Measurements from ENCODE around the gene TBC1D3H.
"Not testable (repeated sequence)": the region's sequence is repeated elsewhere in the genome, so short reads cannot be mapped to it uniquely, and the experiment has no call there.

DNA sequence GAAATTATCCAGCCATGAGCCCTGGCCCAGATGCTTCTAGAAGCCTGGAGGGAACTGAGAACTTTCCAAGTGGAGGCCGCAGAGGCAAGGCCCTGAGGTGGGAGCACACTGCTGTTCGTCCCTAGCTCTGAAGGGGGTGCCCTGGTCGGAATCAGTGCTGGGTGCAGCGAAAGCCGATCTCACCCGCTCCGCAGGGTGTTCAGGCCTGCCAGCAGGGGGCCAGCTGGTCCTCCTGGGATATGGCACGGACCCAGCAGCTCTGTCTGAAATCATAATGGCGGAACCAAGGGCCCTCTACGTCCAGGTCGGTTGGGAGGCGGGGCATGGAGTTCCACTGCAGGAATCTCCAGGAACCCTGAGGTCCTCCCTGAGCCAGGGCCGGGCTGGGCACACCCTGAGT lies 40.7 kb upstream of the TBC1D3H start:
- TF ChIP-seq POLR2A (IDR thresholded peaks at IDR 0.05) = not testable (repeated sequence)
- TF ChIP-seq, protein P1, sequence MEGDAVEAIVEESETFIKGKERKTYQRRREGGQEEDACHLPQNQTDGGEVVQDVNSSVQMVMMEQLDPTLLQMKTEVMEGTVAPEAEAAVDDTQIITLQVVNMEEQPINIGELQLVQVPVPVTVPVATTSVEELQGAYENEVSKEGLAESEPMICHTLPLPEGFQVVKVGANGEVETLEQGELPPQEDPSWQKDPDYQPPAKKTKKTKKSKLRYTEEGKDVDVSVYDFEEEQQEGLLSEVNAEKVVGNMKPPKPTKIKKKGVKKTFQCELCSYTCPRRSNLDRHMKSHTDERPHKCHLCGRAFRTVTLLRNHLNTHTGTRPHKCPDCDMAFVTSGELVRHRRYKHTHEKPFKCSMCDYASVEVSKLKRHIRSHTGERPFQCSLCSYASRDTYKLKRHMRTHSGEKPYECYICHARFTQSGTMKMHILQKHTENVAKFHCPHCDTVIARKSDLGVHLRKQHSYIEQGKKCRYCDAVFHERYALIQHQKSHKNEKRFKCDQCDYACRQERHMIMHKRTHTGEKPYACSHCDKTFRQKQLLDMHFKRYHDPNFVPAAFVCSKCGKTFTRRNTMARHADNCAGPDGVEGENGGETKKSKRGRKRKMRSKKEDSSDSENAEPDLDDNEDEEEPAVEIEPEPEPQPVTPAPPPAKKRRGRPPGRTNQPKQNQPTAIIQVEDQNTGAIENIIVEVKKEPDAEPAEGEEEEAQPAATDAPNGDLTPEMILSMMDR (IDR thresholded peaks at IDR 0.05) = not testable (repeated sequence)

All from body of pancreas (tissue), 4 donors.